Large intestine (tissue), 3 donors: ENCODE data around the gene ESRRA. TPM values are rescaled to one million over a fixed set of nuclear protein-coding genes. Genes with fewer than 3 reads are reported as not detected.
"Not testable (repeated sequence)": the region's sequence is repeated elsewhere in the genome, so short reads cannot be mapped to it uniquely, and the experiment has no call there.

ENCODE experiments used
- DNase-seq, 2 donors: peaks; one replicate each; pipeline versions ENCODE4 v3.0.0 to v3.0.0-alpha.2; 2013
- H3K27ac ChIP-seq: one replicate; pipeline ENCODE4 v1.5.1; 2013; ENCODE audit warnings: low read length
- H3K27me3 ChIP-seq: 2 replicates; pipeline ENCODE4 v1.6.1; 2013; ENCODE audit warnings: low read length; ENCODE audit not compliant: control insufficient read depth, insufficient read depth
- H3K36me3 ChIP-seq: 2 replicates; pipeline ENCODE4 v1.6.1; 2013; ENCODE audit warnings: low read length; ENCODE audit not compliant: control insufficient read depth, insufficient read depth
- H3K4me1 ChIP-seq: one replicate; pipeline ENCODE4 v1.6.1; 2013; ENCODE audit warnings: low read length; ENCODE audit not compliant: control insufficient read depth, insufficient read depth
- H3K4me3 ChIP-seq: one replicate; pipeline ENCODE4 v1.5.1; 2013; ENCODE audit warnings: low read length
- H3K9me3 ChIP-seq: one replicate; pipeline ENCODE4 v1.6.1; 2013; ENCODE audit warnings: mild to moderate bottlenecking, low read depth, low read length, moderate library complexity; ENCODE audit not compliant: control insufficient read depth
- WGBS: methylation state at CpG from one replicate; pipeline ENCODE4 v1.1.5; 2013; ENCODE audit warnings: low lambda C conversion rate; ENCODE audit not compliant: insufficient coverage; 5-methylcytosine and 5-hydroxymethylcytosine counted together
- polyA plus RNA-seq: library from polyadenylated mRNA; unstranded; fragments of 120-200 nt; gene quantifications from one replicate; pipeline ENCODE4 v1.2.1, GENCODE V29; 2013

The ESRRA gene
- polyA plus RNA-seq, 1 donor = 83.2 TPM

DNA sequence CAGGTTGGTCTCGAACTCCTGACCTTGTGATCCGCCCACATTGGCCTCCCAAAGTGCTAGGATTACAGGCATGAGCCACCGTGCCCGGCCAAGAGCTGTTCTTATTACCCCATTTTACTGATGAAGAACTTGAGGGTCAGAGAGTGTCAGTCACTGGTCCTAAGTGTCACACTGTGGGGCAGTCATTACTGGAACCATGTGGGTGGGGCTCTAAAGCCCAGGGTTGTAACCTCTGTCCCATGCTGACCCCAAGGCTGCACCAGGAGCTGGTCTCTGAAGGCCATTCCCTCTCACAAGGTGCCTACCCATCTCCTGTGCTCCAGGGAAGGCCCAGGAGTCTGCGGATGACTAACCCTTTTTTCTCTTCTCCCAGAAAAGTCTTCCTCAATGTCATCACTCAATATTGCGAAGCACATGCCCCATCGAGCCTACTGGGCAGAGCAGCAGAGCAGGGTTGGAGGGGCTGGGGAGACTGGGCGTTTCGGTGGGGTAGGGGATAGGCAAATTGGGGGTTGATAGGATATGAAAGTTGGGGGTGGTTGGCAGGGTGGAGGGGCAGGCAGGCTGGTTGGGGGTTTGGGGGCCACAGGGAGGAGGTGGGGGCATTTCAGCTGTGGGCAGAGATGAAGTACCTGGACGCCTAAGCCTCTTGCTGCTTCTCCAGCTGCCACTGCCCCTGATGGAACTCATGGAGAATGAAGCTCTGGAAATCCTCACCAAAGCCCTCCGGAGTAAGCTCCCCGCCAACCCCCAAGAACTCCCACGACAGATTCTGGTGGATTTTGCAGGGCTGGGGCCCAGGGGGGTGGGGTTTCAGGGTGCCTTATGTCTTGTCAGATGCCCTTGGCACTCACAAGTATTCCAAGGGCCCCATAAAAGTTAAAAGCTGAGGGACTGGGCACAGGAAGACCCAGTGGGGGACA, 2.0 kb upstream of the ESRRA start:
- DNase-seq = no peak
- Histone ChIP-seq H3K9me3 (peaks cover 3% of the 10 kb centered on the region), H3K4me3 (no peak overlapping the region), H3K27me3 (peaks cover 36% of the 10 kb centered on the region), H3K4me1 (peaks cover 36% of the 10 kb centered on the region), H3K27ac (no peak overlapping the region), H3K36me3 (peaks cover 4% of the 10 kb centered on the region)
- WGBS = no CpG with 5 or more reads among the region's 13 CpGs

DNA sequence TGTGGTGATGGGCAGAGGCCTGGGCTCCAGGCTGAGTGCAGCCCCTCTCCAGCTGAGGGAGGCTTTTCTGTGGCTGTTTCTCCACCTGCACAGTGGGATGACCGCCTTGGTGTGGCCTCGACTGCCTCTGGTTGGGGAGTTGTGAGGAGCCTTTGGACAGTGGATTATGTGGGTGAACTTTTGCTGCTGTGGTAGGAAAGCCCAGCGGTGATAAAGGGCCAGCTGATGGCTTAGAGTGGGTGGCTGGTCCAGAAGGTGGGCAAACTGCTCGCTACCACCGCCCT, 1.4 kb upstream of the ESRRA start:
- DNase-seq = no peak
- no CpG with 5 or more reads among the region's 5 CpGs for WGBS
- peak overlapping the region; percentile 70 for H3K4me3 ChIP-seq
- H3K9me3 ChIP-seq = peaks cover 3% of the 10 kb centered on the region
- H3K36me3 ChIP-seq = peaks cover 4% of the 10 kb centered on the region
- H3K27ac ChIP-seq = peak overlapping the region; percentile 99
- peaks cover 30% of the 10 kb centered on the region for H3K27me3 ChIP-seq
- H3K4me1 ChIP-seq = peaks cover 36% of the 10 kb centered on the region

DNA sequence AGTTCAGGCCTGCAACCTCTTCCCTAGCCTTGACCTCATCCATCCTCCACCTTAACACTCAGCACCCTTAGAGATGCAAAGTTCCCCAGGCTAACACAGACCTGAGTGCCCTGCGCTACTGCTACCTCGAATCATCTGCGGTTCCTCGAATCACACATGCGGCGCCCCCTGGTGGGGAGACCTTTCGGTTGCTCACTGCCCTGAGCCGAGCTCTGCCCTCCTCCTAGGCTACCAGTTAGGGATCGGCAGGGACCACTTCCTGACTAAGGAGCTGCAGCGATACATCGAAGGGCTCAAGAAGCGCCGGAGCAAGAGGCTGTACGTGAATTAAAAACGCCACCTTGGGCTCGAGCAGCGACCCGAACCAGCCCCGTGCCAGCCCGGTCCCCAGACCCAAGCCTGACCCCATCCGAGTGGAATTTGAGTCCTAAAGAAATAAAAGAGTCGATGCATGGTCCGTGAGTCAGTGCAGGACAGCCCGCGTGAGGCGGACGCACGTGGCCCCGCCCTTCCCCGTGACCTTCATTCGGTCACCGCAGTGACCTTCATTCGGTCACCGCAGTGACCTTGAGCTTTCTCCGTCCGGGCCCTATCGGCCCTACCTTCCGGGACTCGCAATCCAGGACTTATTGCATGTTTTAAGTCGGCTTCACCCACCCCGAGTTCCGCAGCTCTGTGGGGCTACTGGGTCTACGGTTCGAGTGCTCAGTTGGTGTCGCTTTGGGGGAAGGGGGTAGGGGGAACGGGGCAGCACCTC, 830 bp upstream of the ESRRA start:
- Histone ChIP-seq H3K36me3 (peaks cover 4% of the 10 kb centered on the region), H3K9me3 (peaks cover 3% of the 10 kb centered on the region), H3K27me3 (peaks cover 25% of the 10 kb centered on the region), H3K4me1 (peaks cover 34% of the 10 kb centered on the region), H3K27ac (peak overlapping the region; percentile 99), H3K4me3 (peak overlapping the region; percentile 70)
- DNase-seq = peak; percentile 84 to 89
- WGBS = no CpG with 5 or more reads among the region's 46 CpGs

DNA sequence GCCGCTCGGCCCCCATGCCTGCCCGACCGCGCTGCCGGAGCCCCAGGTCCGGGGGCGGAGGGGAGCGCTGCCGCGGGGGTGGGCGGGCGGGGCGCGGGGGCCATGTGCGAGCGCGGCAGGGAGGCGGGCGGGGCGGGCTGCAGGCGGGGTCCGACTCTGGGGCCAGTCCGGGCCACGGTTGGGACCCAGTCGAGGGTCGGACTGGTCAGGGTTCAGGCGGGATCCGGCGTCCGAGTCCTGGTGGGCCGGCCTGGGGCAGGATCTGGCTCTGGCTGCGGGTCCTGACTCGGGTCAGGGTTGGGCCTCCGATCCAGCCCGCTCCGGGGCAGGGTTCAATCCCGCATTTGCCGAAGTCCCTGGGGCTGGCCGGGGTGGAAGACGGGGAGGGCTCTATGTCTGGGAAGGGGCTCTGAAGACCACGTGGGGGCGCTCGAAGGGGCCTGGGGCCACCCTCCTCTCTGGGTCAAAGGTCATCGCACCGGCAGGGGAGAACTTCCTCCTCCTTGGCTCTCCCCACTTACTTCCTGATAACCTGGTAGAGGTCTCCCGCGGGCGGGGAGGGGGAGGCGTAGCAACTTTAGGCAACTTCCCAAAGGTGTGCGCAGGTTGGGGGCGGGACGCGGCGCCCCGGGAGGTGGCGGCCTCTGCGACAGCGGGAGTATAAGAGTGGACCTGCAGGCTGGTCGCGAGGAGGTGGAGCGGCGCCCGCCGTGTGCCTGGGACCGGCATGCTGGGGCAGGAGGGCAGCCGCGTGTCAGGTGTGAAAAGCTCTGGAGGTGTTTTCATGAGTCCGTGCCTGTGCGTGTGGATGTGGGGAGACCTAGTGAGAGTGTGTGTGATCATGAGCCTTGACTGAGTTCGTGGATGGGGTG, 603 bp downstream of the ESRRA start:
- Histone ChIP-seq H3K36me3 (peaks cover 5% of the 10 kb centered on the region), H3K9me3 (no peaks in the 10 kb centered on the region), H3K27ac (peak overlapping the region; percentile 79), H3K4me1 (peaks cover 20% of the 10 kb centered on the region), H3K4me3 (peak overlapping the region; percentile 68), H3K27me3 (peaks cover 10% of the 10 kb centered on the region)
- DNase-seq = peak; percentile 69 to 90
- 0% methylated on average over 1 of the region's 71 CpGs for WGBS

DNA sequence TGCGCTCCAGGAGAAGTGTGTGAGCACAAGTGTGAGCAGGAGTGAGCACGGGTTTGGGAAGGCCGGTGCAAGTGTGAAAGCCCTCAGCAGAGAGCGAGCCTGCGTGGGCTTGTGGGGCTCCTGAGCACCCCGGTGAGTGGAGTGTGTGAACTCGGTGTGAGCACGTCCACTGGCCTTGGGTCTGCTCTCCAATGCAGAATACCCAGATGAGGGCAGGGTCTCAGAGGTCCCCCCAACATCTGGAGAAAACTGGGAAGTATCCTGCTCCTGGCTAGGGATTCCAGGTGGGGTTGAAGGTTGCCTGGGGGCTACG, 1.2 kb downstream of the ESRRA start:
- WGBS = no CpG with 5 or more reads among the region's 9 CpGs
- Histone ChIP-seq H3K4me1 (peaks cover 20% of the 10 kb centered on the region), H3K27me3 (peaks cover 5% of the 10 kb centered on the region), H3K27ac (peak overlapping the region; percentile 79), H3K9me3 (no peaks in the 10 kb centered on the region), H3K4me3 (peak overlapping the region; percentile 68), H3K36me3 (peaks cover 7% of the 10 kb centered on the region)
- DNase-seq = no peak

DNA sequence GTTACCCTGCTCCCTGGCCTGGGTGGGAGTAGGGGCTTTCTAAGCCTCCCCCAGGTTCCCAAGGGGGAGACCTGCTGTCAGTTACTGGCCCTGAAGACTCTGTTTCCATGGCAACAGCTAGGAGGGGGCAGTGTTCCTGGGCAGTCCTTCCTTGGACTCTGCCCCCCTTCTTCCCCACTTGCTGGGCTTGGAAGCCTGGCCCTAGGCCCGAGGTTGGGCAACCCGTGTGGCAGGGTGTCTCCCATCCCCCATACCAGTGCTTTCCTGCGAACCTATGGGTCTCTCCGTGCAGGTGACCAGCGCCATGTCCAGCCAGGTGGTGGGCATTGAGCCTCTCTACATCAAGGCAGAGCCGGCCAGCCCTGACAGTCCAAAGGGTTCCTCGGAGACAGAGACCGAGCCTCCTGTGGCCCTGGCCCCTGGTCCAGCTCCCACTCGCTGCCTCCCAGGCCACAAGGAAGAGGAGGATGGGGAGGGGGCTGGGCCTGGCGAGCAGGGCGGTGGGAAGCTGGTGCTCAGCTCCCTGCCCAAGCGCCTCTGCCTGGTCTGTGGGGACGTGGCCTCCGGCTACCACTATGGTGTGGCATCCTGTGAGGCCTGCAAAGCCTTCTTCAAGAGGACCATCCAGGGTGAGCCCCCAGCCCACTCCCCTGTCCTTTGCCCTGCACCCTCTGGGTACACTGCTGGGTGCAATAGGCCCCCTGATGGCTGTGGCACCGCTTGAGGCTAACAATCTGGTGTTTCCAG, 1.7 kb downstream of the ESRRA start:
- DNase-seq = peak; percentile 84 to 90
- no peaks in the 10 kb centered on the region for H3K9me3 ChIP-seq
- WGBS = no CpG with 5 or more reads among the region's 15 CpGs
- peak overlapping the region; percentile 68 for H3K4me3 ChIP-seq
- peak overlapping the region; percentile 79 for H3K27ac ChIP-seq
- no peaks in the 10 kb centered on the region for H3K27me3 ChIP-seq
- peaks cover 7% of the 10 kb centered on the region for H3K36me3 ChIP-seq
- H3K4me1 ChIP-seq = peaks cover 20% of the 10 kb centered on the region

DNA sequence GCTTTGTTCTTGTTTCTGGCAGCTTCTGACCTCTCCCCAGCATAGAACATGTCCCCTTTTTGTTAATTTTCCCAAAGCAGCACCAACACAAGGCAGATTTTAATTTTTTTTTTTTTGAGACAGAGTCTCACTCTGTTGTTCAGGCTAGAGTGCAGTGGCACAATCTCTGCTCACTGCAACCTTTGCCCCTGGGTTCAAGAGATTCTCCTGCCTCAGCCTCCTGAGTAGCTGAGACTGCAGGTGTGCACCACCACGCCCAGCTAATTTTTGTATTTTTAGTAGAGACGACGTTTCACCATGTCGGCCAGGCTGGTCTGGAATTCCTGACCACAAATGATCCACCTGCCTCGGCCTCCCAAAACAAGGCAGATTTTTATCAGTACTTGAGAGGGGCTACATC, 2.5 kb downstream of the ESRRA start:
- Histone ChIP-seq H3K4me1 (peaks cover 20% of the 10 kb centered on the region), H3K4me3 (peak overlapping the region; percentile 68), H3K36me3 (peaks cover 13% of the 10 kb centered on the region), H3K27ac (peak overlapping the region; percentile 79)
- DNase-seq, H3K9me3 ChIP-seq, H3K27me3 ChIP-seq: not testable (repeated sequence)
- WGBS = no CpG with 5 or more reads among the region's 5 CpGs

DNA sequence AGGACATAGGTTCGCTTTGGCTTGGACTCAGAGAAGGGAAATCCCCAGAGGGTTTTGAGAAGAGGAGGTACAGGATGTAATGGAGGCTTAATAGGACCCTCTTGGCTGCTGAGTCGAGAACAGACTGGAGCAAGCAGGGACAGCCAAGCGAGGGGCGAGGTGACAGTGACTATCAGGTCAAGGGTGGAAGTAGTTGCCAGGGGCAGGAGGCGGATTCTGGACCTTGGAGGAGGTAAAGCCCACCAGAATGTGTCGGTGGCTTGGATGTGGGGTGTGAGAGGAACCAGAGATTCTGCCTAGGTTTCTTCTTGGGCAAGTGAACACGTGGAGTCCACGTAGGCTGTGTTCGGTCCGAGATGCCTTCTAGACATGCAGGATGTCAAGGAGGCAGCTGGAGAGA, 7.6 kb downstream of the ESRRA start:
- peaks cover 41% of the 10 kb centered on the region for H3K36me3 ChIP-seq
- no peak overlapping the region for H3K27ac ChIP-seq
- DNase-seq = no peak
- no peak overlapping the region for H3K4me3 ChIP-seq
- no peaks in the 10 kb centered on the region for H3K9me3 ChIP-seq
- peaks cover 9% of the 10 kb centered on the region for H3K4me1 ChIP-seq
- no CpG with 5 or more reads among the region's 10 CpGs for WGBS
- H3K27me3 ChIP-seq = no peaks in the 10 kb centered on the region

DNA sequence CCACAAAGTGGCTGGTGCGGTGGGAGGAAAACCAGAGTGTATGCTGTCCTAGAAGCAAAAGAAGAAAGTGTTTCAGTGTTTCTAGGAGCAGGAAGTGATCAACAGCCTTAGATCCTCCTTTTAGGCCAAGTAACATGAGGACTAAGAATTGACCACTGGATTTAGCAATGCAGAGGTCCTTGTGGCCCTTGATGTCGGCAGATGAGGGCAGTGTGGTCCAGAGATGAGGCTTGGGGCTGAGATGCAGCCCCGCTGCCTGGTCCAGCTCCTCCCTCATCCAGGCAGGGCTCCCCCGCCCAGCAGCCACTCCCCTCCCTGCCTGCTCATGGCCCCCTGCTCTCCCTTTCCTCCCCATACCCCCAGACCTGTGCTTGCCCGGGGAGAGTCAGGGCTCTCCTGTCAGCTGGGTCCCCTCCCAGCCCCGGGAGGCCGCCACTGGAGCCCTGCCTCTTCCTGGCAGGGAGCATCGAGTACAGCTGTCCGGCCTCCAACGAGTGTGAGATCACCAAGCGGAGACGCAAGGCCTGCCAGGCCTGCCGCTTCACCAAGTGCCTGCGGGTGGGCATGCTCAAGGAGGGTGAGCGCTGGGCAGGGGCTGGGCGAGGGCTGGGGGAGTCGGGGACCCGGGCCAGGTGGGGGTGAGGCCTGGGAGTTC, 8.3 kb downstream of the ESRRA start:
- Histone ChIP-seq H3K4me1 (peaks cover 9% of the 10 kb centered on the region), H3K4me3 (no peak overlapping the region), H3K9me3 (no peaks in the 10 kb centered on the region), H3K27ac (no peak overlapping the region), H3K27me3 (no peaks in the 10 kb centered on the region), H3K36me3 (peaks cover 41% of the 10 kb centered on the region)
- WGBS = 83% methylated on average over 1 of the region's 18 CpGs
- DNase-seq = no peak
